Lower lobe of right lung (tissue), 2 donors: ENCODE results near the gene DHRS3. TPM values are rescaled to one million over a fixed set of nuclear protein-coding genes. Genes with fewer than 3 reads are reported as not detected.
A peak's percentile ranks its signal among the peaks of the same experiment; 100 is the strongest.

Source experiments
- ATAC-seq, 2 donors: fragments of 200-7000 bp; cut with Tn5 transposase; one replicate each; pipeline ENCODE4 v1.9.1; 2020 to 2022; ENCODE audit warnings: mild to moderate bottlenecking in 2 of 2, moderate library complexity in 2 of 2
- DNase-seq: peaks from one replicate; pipeline ENCODE4 v3.0.0-alpha.2; 2020
- H3K27ac ChIP-seq: fragments of 200-600 bp; one replicate; pipeline ENCODE4 v1.8.0; 2022
- H3K27me3 ChIP-seq: fragments of 200-600 bp; one replicate; pipeline ENCODE4 v1.8.0; 2022; ENCODE audit warnings: low read depth
- H3K36me3 ChIP-seq: fragments of 200-600 bp; one replicate; pipeline ENCODE4 v1.8.0; 2022; ENCODE audit warnings: mild to moderate bottlenecking
- H3K4me1 ChIP-seq: fragments of 200-600 bp; one replicate; pipeline ENCODE4 v1.8.0; 2022
- H3K4me3 ChIP-seq: fragments of 200-600 bp; one replicate; pipeline ENCODE4 v1.8.0; 2022; ENCODE audit warnings: mild to moderate bottlenecking
- H3K9me3 ChIP-seq: fragments of 200-600 bp; one replicate; pipeline ENCODE4 v1.8.0; 2022
- intact Hi-C: fragments of 100-400 bp; cut with DNase I; formaldehyde crosslinking; loops from one replicate; pipeline ENCODE4 v1.11.0; 2022
- total RNA-seq: library from RNA; stranded (reverse); fragmentation: NEBNext Ultra II Directional; extraction: Animal tissue kit (Norgen Biotek cat#: 25700); gene quantifications from one replicate; pipeline ENCODE4 v1.2.1, GENCODE V29; 2021
- TF ChIP-seq, protein P1 (sequence below): fragments of 200-600 bp; IDR thresholded peaks from one replicate; pipeline ENCODE4 v1.8.0; 2022; ENCODE audit warnings: antibody characterized with exemption, mild to moderate bottlenecking
- donor health status: DM: no; HTN: yes; CAD: no; lungs with severe emphysema.

DHRS3 gene
- total RNA-seq, 1 donor from 2014 or later: 135 TPM

DNA sequence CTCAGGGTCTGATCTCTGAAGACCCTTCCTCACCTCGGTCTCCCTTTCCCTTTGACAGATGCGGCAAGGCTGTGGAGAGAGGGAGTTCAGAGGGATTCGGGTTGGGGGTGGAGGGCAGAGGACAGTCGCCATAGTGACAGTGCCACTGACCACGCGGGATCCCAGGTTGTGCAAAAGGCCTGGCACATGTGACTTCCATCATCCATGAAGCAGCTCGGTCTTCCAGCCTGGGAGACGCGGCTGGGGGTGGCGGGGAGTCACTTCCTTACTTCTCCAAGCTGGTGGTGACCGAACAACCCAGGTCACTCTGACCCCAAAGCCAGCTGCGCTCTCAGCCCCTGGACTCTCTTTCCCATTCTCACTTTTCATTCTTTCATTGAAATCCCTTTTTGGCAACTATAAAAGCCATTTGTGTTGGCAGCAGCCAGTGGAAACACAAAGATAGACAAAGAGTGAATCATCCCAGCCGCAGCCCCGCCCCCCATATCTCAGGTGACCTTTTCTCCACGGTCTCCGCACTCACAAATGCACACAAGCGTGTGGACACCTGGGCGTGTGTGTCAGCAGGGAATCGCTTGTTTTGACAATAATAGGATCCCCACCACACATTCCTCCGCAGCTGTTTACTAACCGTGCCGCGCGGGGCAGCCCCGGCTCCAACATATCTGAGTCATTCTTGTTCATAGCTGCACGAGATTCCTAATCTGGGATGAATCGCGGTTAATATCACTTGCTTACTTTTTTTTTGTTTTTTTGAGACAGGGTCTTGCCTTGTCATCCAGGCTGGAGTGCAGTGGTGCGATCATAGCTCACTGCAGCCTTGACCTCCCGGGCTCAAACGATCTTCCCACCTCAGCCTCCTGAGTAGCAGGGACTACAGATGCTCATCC is 68.3 kb downstream of the DHRS3 start:
- intact Hi-C loops: no loop called here
- Histone ChIP-seq H3K9me3 (no peaks in the 10 kb centered on the region), H3K4me3 (no peak overlapping the region), H3K27ac (peak overlapping the region; percentile 53), H3K27me3 (no peaks in the 10 kb centered on the region), H3K4me1 (peaks cover 44% of the 10 kb centered on the region), H3K36me3 (no peaks in the 10 kb centered on the region)
- DNase-seq (peak; percentile 52), ATAC-seq (peak; percentile 7 to 28)
- TF ChIP-seq, protein P1, sequence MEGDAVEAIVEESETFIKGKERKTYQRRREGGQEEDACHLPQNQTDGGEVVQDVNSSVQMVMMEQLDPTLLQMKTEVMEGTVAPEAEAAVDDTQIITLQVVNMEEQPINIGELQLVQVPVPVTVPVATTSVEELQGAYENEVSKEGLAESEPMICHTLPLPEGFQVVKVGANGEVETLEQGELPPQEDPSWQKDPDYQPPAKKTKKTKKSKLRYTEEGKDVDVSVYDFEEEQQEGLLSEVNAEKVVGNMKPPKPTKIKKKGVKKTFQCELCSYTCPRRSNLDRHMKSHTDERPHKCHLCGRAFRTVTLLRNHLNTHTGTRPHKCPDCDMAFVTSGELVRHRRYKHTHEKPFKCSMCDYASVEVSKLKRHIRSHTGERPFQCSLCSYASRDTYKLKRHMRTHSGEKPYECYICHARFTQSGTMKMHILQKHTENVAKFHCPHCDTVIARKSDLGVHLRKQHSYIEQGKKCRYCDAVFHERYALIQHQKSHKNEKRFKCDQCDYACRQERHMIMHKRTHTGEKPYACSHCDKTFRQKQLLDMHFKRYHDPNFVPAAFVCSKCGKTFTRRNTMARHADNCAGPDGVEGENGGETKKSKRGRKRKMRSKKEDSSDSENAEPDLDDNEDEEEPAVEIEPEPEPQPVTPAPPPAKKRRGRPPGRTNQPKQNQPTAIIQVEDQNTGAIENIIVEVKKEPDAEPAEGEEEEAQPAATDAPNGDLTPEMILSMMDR: no peak

DNA sequence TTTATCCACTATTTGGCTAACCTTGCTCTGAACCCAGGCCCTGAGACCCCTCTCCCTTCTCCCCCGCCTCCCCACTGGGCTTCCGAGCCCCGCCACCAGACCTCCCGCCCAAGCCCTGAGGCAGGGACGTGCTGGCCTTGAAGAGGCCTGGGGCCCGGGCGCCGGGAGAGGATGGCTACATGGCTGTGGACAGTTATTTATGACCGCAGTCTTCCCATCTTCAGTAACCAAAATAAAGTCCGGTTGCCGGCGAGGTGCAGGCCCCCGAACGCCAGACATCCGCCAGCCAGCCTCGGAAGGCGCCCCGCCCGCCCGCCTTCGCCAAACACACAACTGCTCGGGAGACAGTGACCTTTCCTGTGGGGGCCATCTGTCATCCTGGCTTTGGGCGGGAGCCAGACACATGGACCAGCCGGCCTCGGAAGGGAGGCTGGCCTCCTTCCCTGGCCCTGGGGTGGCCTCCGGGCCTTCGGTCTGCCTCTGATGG is 69.0 kb downstream of the DHRS3 start:
- intact Hi-C loops: no loop called here
- DNase-seq: peak; percentile 49
- H3K27me3 ChIP-seq: no peaks in the 10 kb centered on the region
- no peaks in the 10 kb centered on the region for H3K9me3 ChIP-seq
- H3K27ac ChIP-seq: peak overlapping the region; percentile 53
- H3K4me1 ChIP-seq: peaks cover 51% of the 10 kb centered on the region
- H3K4me3 ChIP-seq: no peak overlapping the region
- TF ChIP-seq, protein P1: no peak
- ATAC-seq: peak; percentile 22 to 35
- H3K36me3 ChIP-seq: no peaks in the 10 kb centered on the region

DNA sequence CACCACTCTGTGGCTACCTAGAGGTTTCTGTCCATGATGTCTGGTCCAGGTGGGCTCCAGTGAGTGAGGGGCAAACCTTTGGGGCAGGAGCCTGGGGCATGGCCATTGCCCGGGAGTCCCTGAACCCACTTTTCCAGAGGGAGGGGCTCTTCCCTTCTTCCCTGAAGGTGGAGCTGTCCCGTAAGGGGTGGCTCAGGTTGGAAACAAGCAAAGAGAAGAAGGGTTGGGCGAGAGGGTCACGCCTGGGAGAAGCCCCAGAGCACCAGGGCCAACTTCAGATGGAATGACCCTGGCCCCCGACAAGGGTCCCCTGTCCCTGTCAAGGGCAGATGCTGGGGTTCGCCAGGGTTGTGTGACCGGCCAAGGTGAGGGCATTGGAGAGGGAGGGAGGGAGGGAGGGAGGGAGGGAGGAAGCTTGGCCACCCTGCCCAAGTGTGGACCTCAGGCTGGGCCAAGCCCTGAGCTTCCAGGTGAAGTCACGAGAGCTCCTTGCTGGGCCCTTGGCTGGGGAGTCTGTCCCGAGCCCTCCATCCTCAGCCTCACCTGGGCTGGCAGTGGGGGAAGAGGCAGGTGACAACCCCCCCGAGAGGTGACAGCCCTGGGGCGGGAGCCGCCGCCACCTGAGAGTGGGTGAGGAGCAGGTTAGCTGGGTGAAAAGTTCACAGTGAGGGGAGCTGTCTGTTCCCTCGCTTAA is 69.6 kb downstream of the DHRS3 start:
- DNase-seq: peak; percentile 42
- TF ChIP-seq, protein P1: no peak
- H3K27ac ChIP-seq: peak overlapping the region; percentile 53
- H3K4me3 ChIP-seq: no peak overlapping the region
- H3K9me3 ChIP-seq: no peaks in the 10 kb centered on the region
- H3K36me3 ChIP-seq: no peaks in the 10 kb centered on the region
- no peak for ATAC-seq
- intact Hi-C loops: no loop called here
- H3K27me3 ChIP-seq: no peaks in the 10 kb centered on the region
- peaks cover 49% of the 10 kb centered on the region for H3K4me1 ChIP-seq

DNA sequence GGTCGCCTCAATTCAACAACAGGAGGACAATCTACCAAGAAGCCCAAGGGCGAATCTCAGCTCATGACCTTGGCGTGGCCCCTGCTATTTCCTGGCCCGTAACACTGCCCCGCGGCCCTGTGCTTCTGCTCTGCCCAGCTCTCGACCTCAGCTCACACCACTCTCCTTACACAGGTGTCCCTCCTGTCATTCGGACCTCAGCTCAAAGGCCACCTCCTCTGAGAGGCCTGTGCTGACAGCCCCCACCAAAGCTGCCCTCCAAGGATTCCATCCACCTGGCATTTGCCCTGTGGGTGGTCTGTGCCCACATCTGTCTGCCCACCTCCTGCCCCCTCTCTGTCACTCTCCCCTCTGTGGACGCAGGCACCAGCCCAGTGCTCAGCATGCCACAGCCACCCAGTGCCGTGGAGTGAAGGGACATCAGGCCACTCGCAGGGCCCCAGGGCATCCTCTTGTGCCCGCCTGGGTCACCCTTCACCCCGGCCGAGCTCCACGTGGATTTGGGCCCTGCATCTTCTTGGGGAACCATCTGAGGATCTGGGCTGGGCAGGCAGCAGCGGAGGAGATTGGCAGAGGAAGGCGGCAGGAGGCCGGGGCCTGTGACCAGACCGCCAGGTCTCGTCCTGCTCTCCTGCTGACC is 70.3 kb downstream of the DHRS3 start:
- Histone ChIP-seq H3K9me3 (no peaks in the 10 kb centered on the region), H3K4me3 (no peak overlapping the region), H3K27me3 (no peaks in the 10 kb centered on the region), H3K36me3 (no peaks in the 10 kb centered on the region), H3K27ac (no peak overlapping the region), H3K4me1 (peaks cover 45% of the 10 kb centered on the region)
- intact Hi-C loops: no loop called here
- DNase-seq (peak; percentile 41), ATAC-seq (peak in 1 of 2 donors; percentile 12)
- TF ChIP-seq, protein P1: no peak
